K562 (cell line): Measurements from ENCODE around the gene FRMD4B.

Source experiments
- FOXK2 ChIP-seq, 2 experiments: fragments of 450-650 bp; IDR thresholded peaks in 1 of 2; conservative IDR thresholded peaks in 1 of 2; 2 replicates each; pipeline ENCODE4 v1.6.1; 2016; ENCODE audit warnings: low read depth in 2 of 2, mild to moderate bottlenecking in 1 of 2
- KLF16 ChIP-seq: IDR thresholded peaks from 2 replicates; pipeline ENCODE4 v1.6.1; 2016; ENCODE audit warnings: antibody characterized with exemption
- NFATC3 ChIP-seq: fragments of 450-650 bp; IDR thresholded peaks from 2 replicates; pipeline ENCODE4 v1.6.1; 2017; ENCODE audit warnings: mild to moderate bottlenecking

GRCh38 chr3:69174445-69174844, 211.4 kb downstream of the FRMD4B start:
- no peak for TF ChIP-seq NFATC3
- no peak for TF ChIP-seq KLF16
- TF ChIP-seq FOXK2 (conservative IDR thresholded peaks at IDR 0.05 in 1 of 2, IDR thresholded peaks at IDR 0.05 in 1 of 2; ENCODE audit: low read depth in 2 of 2): no peak
